Gastrocnemius medialis (tissue), 4 donors: ENCODE measurements around the gene GCA. TPM values are rescaled to one million over a fixed set of nuclear protein-coding genes. Genes with fewer than 3 reads are reported as not detected.

Experiments
- ATAC-seq, 2 donors: fragments of 150-250 bp; one replicate each; pipeline ENCODE4 v1.9.1; 2016
- DNase-seq, 2 donors: peaks; one replicate each; pipeline ENCODE4 v3.0.0-alpha.2; 2019
- H3K27ac ChIP-seq, 4 donors: fragments of 200-600 bp; sonication (generic); 1 replicate in 1 of 4; 2 replicates in 3 of 4; pipeline ENCODE4 v1.5.1; 2016 to 2018; ENCODE audit warnings: mild to moderate bottlenecking in 2 of 4, moderate library complexity in 1 of 4
- H3K27me3 ChIP-seq, 3 donors: fragments of 200-600 bp; sonication (generic) in 2 of 3; 1 replicate in 1 of 3; 2 replicates in 2 of 3; pipeline versions ENCODE4 v1.5.1 to v1.6.0; 2016 to 2019; ENCODE audit warnings: mild to moderate bottlenecking in 1 of 3, moderate library complexity in 1 of 3
- H3K36me3 ChIP-seq, 2 donors: fragments of 200-600 bp; sonication (generic) in 1 of 2; one replicate each; pipeline ENCODE4 v1.5.1; 2017 to 2018
- H3K4me1 ChIP-seq, 2 donors: fragments of 200-600 bp; sonication (generic) in 1 of 2; one replicate each; pipeline ENCODE4 v1.5.1; 2016 to 2017; ENCODE audit warnings: mild to moderate bottlenecking in 2 of 2
- H3K4me3 ChIP-seq, 4 donors: fragments of 200-600 bp; sonication (generic) in 3 of 4; 1 replicate in 1 of 4; 2 replicates in 3 of 4; pipeline ENCODE4 v1.5.1; 2016 to 2019; ENCODE audit warnings: mild to moderate bottlenecking in 2 of 4
- H3K9me3 ChIP-seq, 3 donors: fragments of 200-600 bp; sonication (generic) in 2 of 3; 1 replicate in 1 of 3; 2 replicates in 2 of 3; pipeline ENCODE4 v1.5.1; 2016 to 2019
- POLR2A ChIP-seq, 2 donors: fragments of 450-650 bp; IDR thresholded peaks; one replicate each; pipeline ENCODE4 v1.6.1; 2017; ENCODE audit warnings: antibody characterized with exemption in 2 of 2, mild to moderate bottlenecking in 2 of 2, moderate library complexity in 2 of 2
- in situ Hi-C, 4 donors: fragments of 200-750 bp; cut with MboI; loops; one replicate each; pipeline versions ENCODE4 v1.15.0 to v1.8.0; 2017; ENCODE audit warnings: low sequenced_read_pairs in 4 of 4
- intact Hi-C: fragments of 100-400 bp; cut with DNase I; formaldehyde crosslinking; loops from one replicate; pipeline ENCODE4 v1.15.1; 2023; ENCODE audit warnings: low total_unique reads
- total RNA-seq, 4 donors: library from RNA; depleted of rRNA; stranded (reverse); fragments of >200 nt; gene quantifications; one replicate each; pipeline versions ENCODE4 v1.1.0 to v1.2.3, GENCODE V29; 2016
- TF ChIP-seq, protein P1 (sequence below), 5 experiments: fragments of 450-650 bp in 3 of 5; fragments of 200-600 bp in 2 of 5; sonication (generic) in 2 of 5; IDR thresholded peaks in 4 of 5; conservative IDR thresholded peaks in 1 of 5; 1 replicate in 4 of 5; 2 replicates in 1 of 5; pipeline ENCODE4 v1.5.1; 2016 to 2019; ENCODE audit warnings: antibody characterized with exemption in 5 of 5, mild to moderate bottlenecking in 3 of 5, moderate library complexity in 3 of 5

The GCA gene, protein sequence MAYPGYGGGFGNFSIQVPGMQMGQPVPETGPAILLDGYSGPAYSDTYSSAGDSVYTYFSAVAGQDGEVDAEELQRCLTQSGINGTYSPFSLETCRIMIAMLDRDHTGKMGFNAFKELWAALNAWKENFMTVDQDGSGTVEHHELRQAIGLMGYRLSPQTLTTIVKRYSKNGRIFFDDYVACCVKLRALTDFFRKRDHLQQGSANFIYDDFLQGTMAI
- total RNA-seq = 10 to 100 TPM in 1 of 4 donors, 1 to 10 TPM in 3; 3.7 to 12.0 (median 6.2) TPM

DNA sequence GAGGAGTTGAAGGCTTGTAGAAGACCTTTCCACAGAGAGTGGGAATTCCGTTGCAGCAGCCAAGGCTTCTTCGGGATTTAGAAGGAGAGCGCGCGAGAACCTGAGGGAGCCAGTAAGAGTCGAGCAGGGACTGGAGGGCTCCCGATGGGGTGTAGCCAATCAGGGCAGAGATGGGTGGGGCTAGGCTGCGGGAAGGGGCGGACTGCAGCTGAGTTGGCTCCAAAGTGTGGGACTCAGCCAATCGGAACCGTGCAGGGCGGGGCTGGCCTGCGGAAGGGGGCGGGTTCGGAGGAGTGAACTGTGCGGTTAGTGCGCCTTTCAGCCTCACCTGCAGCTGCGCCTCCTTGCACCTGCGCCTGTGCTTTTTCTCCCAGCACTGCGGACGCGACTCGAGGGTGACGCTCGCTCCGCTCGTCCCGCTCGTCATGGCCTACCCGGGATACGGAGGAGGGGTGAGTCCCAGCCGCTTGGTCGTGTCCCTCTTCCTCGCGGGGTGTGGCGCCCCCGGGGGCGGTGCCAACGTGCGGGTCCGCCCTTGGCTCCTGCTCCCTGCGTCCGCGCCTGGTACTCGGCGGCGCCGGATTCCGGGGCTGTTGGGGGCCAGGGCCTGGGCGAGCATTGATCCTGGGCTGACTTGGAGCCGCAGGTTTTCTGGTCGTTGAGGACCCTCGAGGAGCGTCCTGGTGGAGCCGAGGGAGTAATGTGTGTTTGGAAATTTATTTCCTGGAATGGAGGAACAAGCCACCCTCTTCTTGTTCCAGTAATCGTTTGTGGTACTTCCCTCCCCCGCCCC lies at the start of gene GCA:
Gene GCA (plus strand): TSS at position 309 of the 793 bp plus-strand sequence. CDS start 117 bp downstream, at position 426.
- no peaks in the 10 kb centered on the region for H3K27me3 ChIP-seq
- no peaks in the 10 kb centered on the region for H3K9me3 ChIP-seq
- peaks cover 0 to 8% of the 10 kb centered on the region in 2 donors for H3K4me1 ChIP-seq
- intact Hi-C loops = no loop called here
- H3K4me3 ChIP-seq = peak within 1 kb of the TSS; percentile 60 to 86 (median 74)
- in situ Hi-C loops = no loop called here
- no peaks in the 10 kb centered on the region for H3K36me3 ChIP-seq
- DNase-seq (peak; percentile 89 to 93), ATAC-seq (peak; percentile 98)
- peak; percentile 12 to 44 for TF ChIP-seq POLR2A (IDR thresholded peaks at IDR 0.05)
- TF ChIP-seq, protein P1, sequence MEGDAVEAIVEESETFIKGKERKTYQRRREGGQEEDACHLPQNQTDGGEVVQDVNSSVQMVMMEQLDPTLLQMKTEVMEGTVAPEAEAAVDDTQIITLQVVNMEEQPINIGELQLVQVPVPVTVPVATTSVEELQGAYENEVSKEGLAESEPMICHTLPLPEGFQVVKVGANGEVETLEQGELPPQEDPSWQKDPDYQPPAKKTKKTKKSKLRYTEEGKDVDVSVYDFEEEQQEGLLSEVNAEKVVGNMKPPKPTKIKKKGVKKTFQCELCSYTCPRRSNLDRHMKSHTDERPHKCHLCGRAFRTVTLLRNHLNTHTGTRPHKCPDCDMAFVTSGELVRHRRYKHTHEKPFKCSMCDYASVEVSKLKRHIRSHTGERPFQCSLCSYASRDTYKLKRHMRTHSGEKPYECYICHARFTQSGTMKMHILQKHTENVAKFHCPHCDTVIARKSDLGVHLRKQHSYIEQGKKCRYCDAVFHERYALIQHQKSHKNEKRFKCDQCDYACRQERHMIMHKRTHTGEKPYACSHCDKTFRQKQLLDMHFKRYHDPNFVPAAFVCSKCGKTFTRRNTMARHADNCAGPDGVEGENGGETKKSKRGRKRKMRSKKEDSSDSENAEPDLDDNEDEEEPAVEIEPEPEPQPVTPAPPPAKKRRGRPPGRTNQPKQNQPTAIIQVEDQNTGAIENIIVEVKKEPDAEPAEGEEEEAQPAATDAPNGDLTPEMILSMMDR (IDR thresholded peaks at IDR 0.05 in 4 of 5, conservative IDR thresholded peaks at IDR 0.05 in 1 of 5) = no peak
- H3K27ac ChIP-seq = peak within 1 kb of the TSS; percentile 16 to 66 (median 62)

DNA sequence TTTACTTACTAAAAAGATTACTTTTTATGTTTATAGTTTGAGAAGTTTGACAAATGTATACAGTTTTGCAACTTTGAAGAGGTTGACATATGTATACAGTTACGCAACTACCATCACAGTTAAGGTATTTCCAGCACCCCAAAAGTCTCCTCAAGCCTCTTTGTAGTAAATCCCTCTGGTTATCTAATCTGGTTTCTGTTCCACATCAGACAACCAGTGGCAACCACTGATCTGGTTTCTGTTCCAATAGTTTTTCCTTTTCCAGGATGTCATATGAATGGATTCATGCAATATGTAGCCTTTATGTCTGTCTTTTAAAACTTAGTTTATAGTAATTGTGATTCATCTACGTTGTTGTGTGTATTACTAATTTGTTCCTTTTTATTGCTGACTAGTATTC lies 48.9 kb upstream of the GCA start:
- intact Hi-C loops = loop anchor here (10.0 kb wide), 1 partner anchor 140 kb away; the partner anchor contains the start of gene GCG
- no peak overlapping the region for H3K4me3 ChIP-seq
- no peak for ATAC-seq

DNA sequence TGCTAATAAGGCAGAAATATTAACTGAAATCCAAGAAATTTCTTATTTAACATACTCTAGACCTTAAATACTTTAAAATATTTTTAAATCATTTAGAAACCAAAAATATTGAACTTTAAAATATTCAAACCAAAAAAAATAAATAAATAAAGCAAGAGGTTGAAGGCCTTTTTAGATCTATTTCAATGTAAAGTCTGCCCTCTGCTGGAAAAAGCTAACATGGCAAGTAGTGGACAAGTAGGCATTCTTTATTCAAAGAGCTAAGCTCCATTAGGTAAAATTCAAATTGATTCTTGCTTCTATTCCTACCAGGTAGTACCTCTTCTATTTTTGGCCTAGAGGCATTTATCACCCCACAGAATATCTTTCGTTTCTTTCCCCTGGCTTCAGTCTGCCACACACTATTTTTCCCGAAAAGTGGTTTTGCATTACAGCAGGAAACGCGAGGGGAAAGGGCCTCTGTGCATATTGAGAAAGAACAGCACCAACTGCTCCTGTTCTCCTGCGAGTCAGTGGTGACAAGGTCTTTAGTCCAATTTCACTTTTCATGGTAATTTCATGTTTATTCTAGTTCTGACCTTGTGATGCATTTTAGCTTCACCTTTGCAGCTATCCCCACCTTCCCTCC lies 45.9 kb upstream of the GCA start:
- no peaks in the 10 kb centered on the region for H3K9me3 ChIP-seq
- ATAC-seq (peak in 1 of 2 donors; percentile 69), DNase-seq (peak; percentile 14 to 38)
- H3K4me1 ChIP-seq = no peaks in the 10 kb centered on the region
- in situ Hi-C loops (loop anchor here in 3 of 4 donors (5.0 to 10.0 kb wide), 4 partner anchors 71 to 143 kb away; partner anchors contain the start of gene GCG (in 1 of the 3)), intact Hi-C loops (loop anchor here (1.0 to 10.0 kb wide), 3 partner anchors 21 to 143 kb away; partner anchors contain the start of genes GCG and IFIH1)
- no peak overlapping the region for H3K4me3 ChIP-seq
- no peaks in the 10 kb centered on the region for H3K27me3 ChIP-seq
- H3K36me3 ChIP-seq = no peaks in the 10 kb centered on the region
- H3K27ac ChIP-seq = no peak overlapping the region
- TF ChIP-seq POLR2A (IDR thresholded peaks at IDR 0.05) = no peak
- TF ChIP-seq, protein P1 (IDR thresholded peaks at IDR 0.05 in 4 of 5, conservative IDR thresholded peaks at IDR 0.05 in 1 of 5) = peak; percentile 42 to 81 (median 60)

More for the DNA sequence above, 48.9 kb upstream of the GCA start:
- no peaks in the 10 kb centered on the region for H3K4me1 ChIP-seq
- no peaks in the 10 kb centered on the region for H3K27me3 ChIP-seq
- DNase-seq = no peak
- H3K9me3 ChIP-seq = no peaks in the 10 kb centered on the region
- no peaks in the 10 kb centered on the region for H3K36me3 ChIP-seq
- H3K27ac ChIP-seq = no peak overlapping the region
- in situ Hi-C loops = loop anchor here in 3 of 4 donors (5.0 to 10.0 kb wide), 4 partner anchors 68 to 140 kb away; partner anchors contain the start of gene GCG (in 1 of the 3)
- TF ChIP-seq, protein P1 (IDR thresholded peaks at IDR 0.05 in 4 of 5, conservative IDR thresholded peaks at IDR 0.05 in 1 of 5) = no peak
- TF ChIP-seq POLR2A (IDR thresholded peaks at IDR 0.05) = no peak

DNA sequence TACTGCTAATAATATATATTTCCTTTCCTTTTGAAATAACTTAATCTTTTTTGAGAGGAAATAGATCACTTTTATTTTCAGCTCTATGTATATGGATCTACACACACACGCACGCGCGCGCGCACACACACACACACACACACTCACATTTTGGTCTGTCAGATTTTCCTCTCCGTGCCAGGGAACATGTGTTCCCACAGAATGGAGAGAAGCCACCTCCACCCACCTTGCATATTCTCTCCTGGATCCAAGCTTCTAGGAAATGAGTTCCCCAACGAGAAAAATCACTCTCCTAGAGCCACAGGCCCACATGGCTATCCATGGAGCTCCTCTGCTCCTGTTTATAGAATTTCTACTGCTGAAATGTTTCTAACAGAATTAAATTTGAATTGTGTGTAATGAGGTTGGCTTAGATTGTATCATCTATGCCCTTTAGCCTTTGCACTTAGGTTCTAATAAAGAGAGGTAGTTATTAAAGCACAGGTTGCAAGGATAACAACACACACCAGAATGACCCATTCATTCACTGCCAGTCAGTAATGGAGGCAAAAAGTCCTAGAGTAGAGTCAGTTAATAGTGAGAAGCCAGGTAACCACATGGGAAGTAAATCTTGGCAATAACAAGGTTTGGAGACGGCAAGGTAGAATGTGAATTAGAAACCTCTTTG lies 45.1 kb upstream of the GCA start:
- H3K36me3 ChIP-seq = no peaks in the 10 kb centered on the region
- no peaks in the 10 kb centered on the region for H3K9me3 ChIP-seq
- DNase-seq (no peak), ATAC-seq (no peak)
- no peak overlapping the region for H3K27ac ChIP-seq
- in situ Hi-C loops (loop anchor here in 3 of 4 donors (5.0 to 10.0 kb wide), 4 partner anchors 72 to 144 kb away; partner anchors contain the start of gene GCG (in 1 of the 3)), intact Hi-C loops (loop anchor here (1.0 to 10.0 kb wide), 3 partner anchors 20 to 144 kb away; partner anchors contain the start of genes GCG and IFIH1)
- no peak overlapping the region for H3K4me3 ChIP-seq
- no peaks in the 10 kb centered on the region for H3K4me1 ChIP-seq
- TF ChIP-seq POLR2A (IDR thresholded peaks at IDR 0.05) = no peak
- TF ChIP-seq, protein P1 (IDR thresholded peaks at IDR 0.05 in 4 of 5, conservative IDR thresholded peaks at IDR 0.05 in 1 of 5) = no peak
- no peaks in the 10 kb centered on the region for H3K27me3 ChIP-seq
